ENCODE data around the gene MYOM1. TPM values are rescaled to one million over a fixed set of nuclear protein-coding genes. Genes with fewer than 3 reads are reported as not detected.

The MYOM1 gene
- total RNA-seq, 2 experiments from 2014 or later, result 1.0 to 1.3 TPM

- Mint-ChIP-seq H3K27me3 (no peaks in the 10 kb centered on the region), H3K4me1 (ENCODE audit: low read depth) (peaks cover 21% of the 10 kb centered on the region), H3K36me3 (ENCODE audit: low read depth) (no peaks in the 10 kb centered on the region), H3K9me3 (no peaks in the 10 kb centered on the region), H3K27ac (no peak overlapping the region), H3K4me3 (no peak overlapping the region)
- DNase-seq (peak; percentile 15), ATAC-seq (peak; percentile 86)
- intact Hi-C loops (cut with micrococcal nuclease), result no loop called here
- ChIA-PET POLR2A (interaction anchor here (0.7 to 1.0 kb wide), 3 partner anchors 20 to 36 kb away, joined by 3 read pairs; no protein-coding TSS in a partner anchor), CTCF (interaction anchor here (0.6 to 4.4 kb wide), 9 partner anchors 8 to 164 kb away, joined by 3 to 25 read pairs (median 3); no protein-coding TSS in a partner anchor)
- no peak for TF ChIP-seq CTCF (IDR thresholded peaks at IDR 0.05)
Observed at GRCh38 chr18:3097082-3097481, 122.7 kb downstream of the MYOM1 start.

GRCh38 chr18:3095921-3096320 lies 123.8 kb downstream of the MYOM1 start:
- intact Hi-C loops (cut with micrococcal nuclease), result no loop called here
- Mint-ChIP-seq H3K27me3 (no peaks in the 10 kb centered on the region), H3K36me3 (ENCODE audit: low read depth) (no peaks in the 10 kb centered on the region), H3K4me3 (no peak overlapping the region), H3K4me1 (ENCODE audit: low read depth) (peaks cover 21% of the 10 kb centered on the region), H3K9me3 (no peaks in the 10 kb centered on the region), H3K27ac (no peak overlapping the region)
- POLR2A ChIA-PET, result interaction anchor here (0.7 kb wide), 1 partner anchor 22 kb away, joined by 3 read pairs; no protein-coding TSS in a partner anchor
- CTCF ChIA-PET, result interaction anchor here (0.6 to 4.4 kb wide), 7 partner anchors 10 to 570 kb away, joined by 3 to 25 read pairs (median 4); no protein-coding TSS in a partner anchor
- ATAC-seq (no peak), DNase-seq (no peak)
- no peak for TF ChIP-seq CTCF (IDR thresholded peaks at IDR 0.05)

GRCh38 chr18:3094338-3094684 lies 125.5 kb downstream of the MYOM1 start:
- ChIA-PET CTCF (interaction anchor here (4.4 kb wide), 1 partner anchor 32 kb away, joined by 25 read pairs; no protein-coding TSS in a partner anchor), POLR2A (no interaction called here)
- ATAC-seq (no peak), DNase-seq (no peak)
- TF ChIP-seq CTCF (IDR thresholded peaks at IDR 0.05), result no peak
- Mint-ChIP-seq H3K27me3 (no peaks in the 10 kb centered on the region), H3K4me3 (no peak overlapping the region), H3K9me3 (no peaks in the 10 kb centered on the region), H3K27ac (no peak overlapping the region), H3K4me1 (ENCODE audit: low read depth) (peaks cover 21% of the 10 kb centered on the region), H3K36me3 (ENCODE audit: low read depth) (no peaks in the 10 kb centered on the region)
- intact Hi-C loops (cut with micrococcal nuclease), result no loop called here

- intact Hi-C loops (cut with micrococcal nuclease), result no loop called here
- H3K27ac Mint-ChIP-seq, result no peak overlapping the region
Observed at GRCh38 chr18:3093624-3094337, 126.0 kb downstream of the MYOM1 start.

More at GRCh38 chr18:3093624-3094337, 126.0 kb downstream of the MYOM1 start:
- no peak for ATAC-seq
- Mint-ChIP-seq H3K9me3 (no peaks in the 10 kb centered on the region), H3K36me3 (ENCODE audit: low read depth) (no peaks in the 10 kb centered on the region), H3K4me1 (ENCODE audit: low read depth) (peaks cover 23% of the 10 kb centered on the region), H3K4me3 (no peak overlapping the region), H3K27me3 (no peaks in the 10 kb centered on the region)
- DNase-seq, result no peak
- POLR2A ChIA-PET, result no interaction called here
- no peak for TF ChIP-seq CTCF (IDR thresholded peaks at IDR 0.05)
- CTCF ChIA-PET, result no interaction called here
